OCI-LY7 (cell line): ENCODE measurements around the gene MYF5. TPM values are rescaled to one million over a fixed set of nuclear protein-coding genes. Genes with fewer than 3 reads are reported as not detected.
A peak's percentile ranks its signal among the peaks of the same experiment; 100 is the strongest.

Source experiments
- BruUV-seq: library from RNA; stranded (reverse); fragments of 400-500 nt; replicated peaks from 2 replicates; lab custom pipeline; 2021; lab: Mats Ljungman, UMichigan
- CTCF ChIA-PET: fragments of 300-600 bp; sonication (Branson Sonifier 250); formaldehyde crosslinking; loops from one replicate; lab custom pipeline; 2022; ENCODE audit warnings: antibody characterized with exemption; ENCODE audit not compliant: unreplicated experiment; lab: Charles Lee
- POLR2A ChIA-PET: fragments of 300-600 bp; sonication (Branson Sonifier 250); formaldehyde crosslinking; loops from one replicate; lab custom pipeline; 2022; ENCODE audit warnings: antibody characterized with exemption; lab: Charles Lee
- DNase-seq: peaks from one replicate; pipeline ENCODE4 v3.0.0-alpha.2; 2015; ENCODE audit warnings: low spot score
- H2AFZ ChIP-seq: fragments of 200-600 bp; sonication (generic), shearing (Covaris generic); 2 replicates; pipeline ENCODE4 v1.6.1; 2014; ENCODE audit warnings: mild to moderate bottlenecking, antibody characterized with exemption, low read length, moderate library complexity
- H3K27ac ChIP-seq: fragments of 200-600 bp; sonication (generic); 2 replicates; pipeline ENCODE4 v1.5.1; 2014; ENCODE audit warnings: mixed run types, low read depth, mild to moderate bottlenecking, moderate library complexity, low read length, inconsistent platforms; ENCODE audit not compliant: poor library complexity, severe bottlenecking
- H3K36me3 ChIP-seq: fragments of 200-600 bp; sonication (generic); 2 replicates; pipeline ENCODE4 v1.6.1; 2014; ENCODE audit warnings: mild to moderate bottlenecking, antibody characterized with exemption, low read length, moderate library complexity, mixed read lengths; ENCODE audit not compliant: insufficient read depth
- H3K4me1 ChIP-seq: fragments of 200-600 bp; sonication (generic); 2 replicates; pipeline ENCODE4 v1.5.1; 2014; ENCODE audit warnings: mild to moderate bottlenecking, low read length; ENCODE audit not compliant: insufficient read depth, poor library complexity, severe bottlenecking
- H3K4me2 ChIP-seq: fragments of 200-600 bp; sonication (generic); 2 replicates; pipeline ENCODE4 v1.6.1; 2014; ENCODE audit warnings: mild to moderate bottlenecking, low read length
- H3K4me3 ChIP-seq: fragments of 200-600 bp; sonication (generic); 2 replicates; pipeline ENCODE4 v1.5.1; 2014; ENCODE audit warnings: mild to moderate bottlenecking, low read depth, low read length; ENCODE audit not compliant: poor library complexity, severe bottlenecking
- H3K79me2 ChIP-seq: fragments of 200-600 bp; sonication (generic); 2 replicates; pipeline ENCODE4 v1.6.1; 2016; ENCODE audit warnings: low read depth, mild to moderate bottlenecking, low read length, moderate library complexity, mixed read lengths; ENCODE audit not compliant: insufficient read depth
- H3K9me2 ChIP-seq: fragments of 200-600 bp; sonication (generic); 2 replicates; pipeline ENCODE4 v1.6.1; 2016; ENCODE audit warnings: mild to moderate bottlenecking, low read length, mixed read lengths; ENCODE audit not compliant: insufficient read depth
- H3K9me3 ChIP-seq: fragments of 200-600 bp; sonication (generic); 2 replicates; pipeline ENCODE4 v1.6.1; 2014; ENCODE audit warnings: mild to moderate bottlenecking, mixed run types, low read length, mixed read lengths
- H4K20me1 ChIP-seq: fragments of 200-600 bp; sonication (generic); 2 replicates; pipeline ENCODE4 v1.6.1; 2014; ENCODE audit warnings: mild to moderate bottlenecking, antibody characterized with exemption, low read length, moderate library complexity, mixed read lengths; ENCODE audit not compliant: insufficient read depth
- CTCF ChIP-seq: fragments of 200-600 bp; sonication (generic); conservative IDR thresholded peaks from 2 replicates; pipeline ENCODE4 v1.5.1; 2014; ENCODE audit warnings: mild to moderate bottlenecking, antibody characterized with exemption, low read length, moderate library complexity, mixed read lengths
- EZH2phosphoT487 ChIP-seq: fragments of 200-600 bp; sonication (generic); IDR thresholded peaks from 2 replicates; pipeline ENCODE4 v1.6.1; 2018; ENCODE audit warnings: low read depth, borderline replicate concordance, mild to moderate bottlenecking, mixed run types, antibody characterized with exemption, low read length, moderate library complexity, mixed read lengths
- intact Hi-C: fragments of 100-400 bp; cut with micrococcal nuclease; formaldehyde crosslinking; loops from one replicate; pipeline ENCODE4 v1.10.0; 2022; ENCODE audit not compliant: unreplicated experiment
- total RNA-seq, 2 experiments: library from RNA; depleted of rRNA in 1 of 2; stranded (reverse); fragments of >200 nt in 1 of 2; shearing (Covaris generic) in 1 of 2; gene quantifications; 2 replicates each; pipeline ENCODE4 v1.2.3, GENCODE V29; 2014 to 2022

MYF5 gene
- total RNA-seq, 2 experiments from 2014 or later = not detected

- CTCF ChIA-PET = no interaction called here
- Histone ChIP-seq H3K4me3 (no peak overlapping the region), H3K4me2 (no peak overlapping the region)
Observed at GRCh38 chr12:80709811-80710726, 6.6 kb upstream of the MYF5 start.

DNA sequence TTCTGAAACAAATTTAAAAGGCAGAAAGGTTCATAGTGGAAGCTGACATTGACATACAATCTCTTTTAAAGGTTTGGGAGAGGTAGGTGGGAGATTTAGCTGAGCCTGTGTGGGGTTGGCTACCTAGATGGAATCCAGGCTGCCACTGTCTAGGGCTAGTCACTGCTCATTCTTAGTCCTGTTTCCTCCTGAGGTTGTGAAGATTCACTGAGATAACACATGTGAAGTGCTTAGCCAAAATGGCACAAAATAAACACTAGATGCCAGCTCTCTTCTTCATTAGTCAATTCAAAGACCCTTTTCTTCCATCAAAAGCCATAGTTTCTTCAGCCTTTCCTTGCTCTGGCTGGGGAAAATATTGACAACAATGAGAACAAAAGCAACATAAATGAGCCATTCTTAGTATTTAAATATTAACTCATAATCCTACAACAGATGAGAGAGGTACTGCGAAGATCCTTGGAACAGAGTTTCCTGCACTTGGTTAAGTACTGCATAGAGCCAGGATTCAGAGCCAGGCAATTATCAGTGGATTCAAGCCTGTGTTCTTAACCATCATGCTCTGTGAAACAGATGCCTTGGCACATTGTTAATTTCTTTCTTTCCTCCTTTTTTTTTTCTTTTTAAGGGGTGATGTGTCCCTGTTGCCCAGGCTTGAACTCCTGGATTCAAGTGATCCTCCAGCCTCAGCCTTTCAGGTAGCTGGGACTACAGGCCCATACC is 5.8 kb upstream of the MYF5 start:
- H3K36me3 ChIP-seq = no peaks in the 10 kb centered on the region
- H3K4me3 ChIP-seq = no peak overlapping the region
- POLR2A ChIA-PET = no interaction called here
- no peak overlapping the region for H3K4me2 ChIP-seq
- no TSS peak for BruUV-seq
- intact Hi-C loops = no loop called here
- no peaks in the 10 kb centered on the region for H3K4me1 ChIP-seq
- TF ChIP-seq CTCF (peak; percentile 21; the same call in 1 of the 2 replicates), EZH2phosphoT487 (no peak)
- no peaks in the 10 kb centered on the region for H3K9me2 ChIP-seq
- H3K27ac ChIP-seq = no peak overlapping the region
- H3K79me2 ChIP-seq = no peaks in the 10 kb centered on the region
- no peaks in the 10 kb centered on the region for H4K20me1 ChIP-seq
- CTCF ChIA-PET = no interaction called here
- no peak for DNase-seq
- no peaks in the 10 kb centered on the region for H3K9me3 ChIP-seq
- no peak overlapping the region for H2AFZ ChIP-seq

More at GRCh38 chr12:80709811-80710726, 6.6 kb upstream of the MYF5 start:
- Histone ChIP-seq H3K4me1 (no peaks in the 10 kb centered on the region), H3K36me3 (no peaks in the 10 kb centered on the region), H3K27ac (no peak overlapping the region), H4K20me1 (no peaks in the 10 kb centered on the region), H3K79me2 (no peaks in the 10 kb centered on the region), H3K9me2 (no peaks in the 10 kb centered on the region), H2AFZ (peak overlapping the region; percentile 23; the same call in 1 of the 2 replicates), H3K9me3 (no peaks in the 10 kb centered on the region)
- POLR2A ChIA-PET = no interaction called here
- intact Hi-C loops = no loop called here
- no TSS peak for BruUV-seq
- no peak for TF ChIP-seq EZH2phosphoT487
- TF ChIP-seq CTCF = peak; percentile 81
- DNase-seq = peak; percentile 22
